DND-41 (cell line): ENCODE measurements around the gene SLF2.

ENCODE experiments used
- ATAC-seq: fragments of 200-7000 bp; cut with Tn5 transposase; 3 replicates; pipeline ENCODE4 v1.9.1; 2021; ENCODE audit warnings: low read depth; ENCODE audit not compliant: insufficient read depth
- DNase-seq: peaks from one replicate; pipeline ENCODE4 v3.0.0-alpha.2; 2020
- H2AFZ ChIP-seq: 2 replicates; pipeline ENCODE4 v1.6.0; 2012; ENCODE audit warnings: low read depth, low read length
- H3K27ac ChIP-seq: 2 replicates; pipeline ENCODE4 v1.5.1; 2012; ENCODE audit warnings: low read length, inconsistent platforms
- H3K27me3 ChIP-seq: fragments of 200-600 bp; sonication (generic); 2 replicates; pipeline ENCODE4 v1.6.0; 2012; ENCODE audit warnings: low read length, mild to moderate bottlenecking, inconsistent platforms; ENCODE audit not compliant: insufficient read depth, poor library complexity
- H3K36me3 ChIP-seq: 2 replicates; pipeline ENCODE4 v1.5.1; 2012; ENCODE audit warnings: low read length, inconsistent platforms; ENCODE audit not compliant: insufficient read depth
- H3K4me1 ChIP-seq: 2 replicates; pipeline ENCODE4 v1.5.1; 2012; ENCODE audit warnings: mild to moderate bottlenecking, low read length; ENCODE audit not compliant: insufficient read depth
- H3K4me2 ChIP-seq: 2 replicates; pipeline ENCODE4 v1.6.0; 2012; ENCODE audit warnings: mild to moderate bottlenecking, moderate library complexity, low read length, inconsistent platforms; ENCODE audit not compliant: insufficient read depth
- H3K4me3 ChIP-seq, 2 experiments: fragments of 200-600 bp in 1 of 2; shearing (Covaris generic) in 1 of 2; 2 replicates each; pipeline ENCODE4 v1.5.1; 2012 to 2016; ENCODE audit warnings: inconsistent platforms in 2 of 2, low read length in 2 of 2, mild to moderate bottlenecking in 2 of 2, low read depth in 1 of 2, moderate library complexity in 1 of 2
- H3K79me2 ChIP-seq: 2 replicates; pipeline ENCODE4 v1.6.0; 2012; ENCODE audit warnings: low read length, inconsistent platforms; ENCODE audit not compliant: insufficient read depth
- H3K9ac ChIP-seq: 2 replicates; pipeline ENCODE4 v1.6.0; 2012; ENCODE audit warnings: low read depth, mild to moderate bottlenecking, inconsistent platforms, low read length, moderate library complexity
- H3K9me3 ChIP-seq: 2 replicates; pipeline ENCODE4 v1.5.1; 2012; ENCODE audit warnings: low read length, moderate library complexity, mild to moderate bottlenecking, inconsistent platforms; ENCODE audit not compliant: insufficient read depth, severe bottlenecking
- H4K20me1 ChIP-seq: 2 replicates; pipeline ENCODE4 v1.6.0; 2012; ENCODE audit warnings: low read length; ENCODE audit not compliant: insufficient read depth
- EZH2 ChIP-seq: IDR thresholded peaks from 3 replicates; pipeline ENCODE4 v1.6.1; 2012; ENCODE audit warnings: borderline replicate concordance, low read depth, mild to moderate bottlenecking, moderate library complexity, low read length, inconsistent platforms; ENCODE audit not compliant: severe bottlenecking
- TF ChIP-seq, protein P1 (sequence below): IDR thresholded peaks from 2 replicates; pipeline ENCODE4 v1.5.1; 2012; ENCODE audit warnings: borderline replicate concordance, low read length, moderate library complexity, mild to moderate bottlenecking; ENCODE audit not compliant: poor library complexity, severe bottlenecking; ENCODE audit errors: extremely low read depth

SLF2 gene

DNA sequence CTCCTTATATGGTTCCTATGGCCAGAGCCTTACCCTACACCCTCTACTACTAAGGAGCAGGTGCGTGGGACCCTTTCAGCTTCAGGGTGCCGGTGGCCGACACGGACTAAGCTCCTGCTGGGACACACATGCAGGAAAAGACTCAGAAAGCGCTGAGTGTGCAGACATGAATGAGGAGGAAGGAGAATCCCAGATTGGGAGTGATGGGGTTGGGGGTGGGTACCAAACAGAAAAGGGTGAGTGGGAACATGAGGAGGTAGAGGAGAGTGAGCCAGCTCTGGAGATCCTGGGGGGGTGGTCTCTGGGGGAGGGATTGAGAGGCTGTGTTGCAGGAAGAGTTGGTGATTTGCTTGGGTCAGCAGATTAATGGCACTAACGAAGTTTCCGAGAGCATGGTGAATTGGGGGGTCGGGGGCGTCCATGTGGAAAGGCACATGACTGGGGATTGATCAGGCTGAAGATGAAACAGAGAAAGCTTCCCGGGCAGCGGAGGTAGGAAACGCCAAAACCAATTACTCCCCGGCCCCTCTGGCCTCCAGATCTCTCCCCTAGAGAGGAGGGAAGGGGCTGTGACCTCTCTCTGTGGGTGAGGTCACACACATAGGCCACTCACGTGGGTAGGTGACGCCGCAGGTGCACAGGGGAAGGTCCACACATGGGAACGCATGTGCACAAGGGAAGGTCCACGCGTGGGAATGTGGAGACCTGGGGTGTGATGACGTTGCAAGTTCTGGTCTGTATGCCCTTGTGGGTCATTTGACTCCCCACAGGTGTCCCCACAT is 37.9 kb upstream of the SLF2 start:
- Histone ChIP-seq H3K27ac (no peak overlapping the region), H3K4me1 (peaks cover 8% of the 10 kb centered on the region), H3K79me2 (no peaks in the 10 kb centered on the region), H3K36me3 (no peaks in the 10 kb centered on the region), H3K4me2 (no peak overlapping the region), H3K9me3 (no peaks in the 10 kb centered on the region), H3K9ac (no peak overlapping the region), H4K20me1 (no peaks in the 10 kb centered on the region), H2AFZ (no peak overlapping the region), H3K27me3 (no peaks in the 10 kb centered on the region), H3K4me3 (no peak overlapping the region)
- TF ChIP-seq, protein P1, sequence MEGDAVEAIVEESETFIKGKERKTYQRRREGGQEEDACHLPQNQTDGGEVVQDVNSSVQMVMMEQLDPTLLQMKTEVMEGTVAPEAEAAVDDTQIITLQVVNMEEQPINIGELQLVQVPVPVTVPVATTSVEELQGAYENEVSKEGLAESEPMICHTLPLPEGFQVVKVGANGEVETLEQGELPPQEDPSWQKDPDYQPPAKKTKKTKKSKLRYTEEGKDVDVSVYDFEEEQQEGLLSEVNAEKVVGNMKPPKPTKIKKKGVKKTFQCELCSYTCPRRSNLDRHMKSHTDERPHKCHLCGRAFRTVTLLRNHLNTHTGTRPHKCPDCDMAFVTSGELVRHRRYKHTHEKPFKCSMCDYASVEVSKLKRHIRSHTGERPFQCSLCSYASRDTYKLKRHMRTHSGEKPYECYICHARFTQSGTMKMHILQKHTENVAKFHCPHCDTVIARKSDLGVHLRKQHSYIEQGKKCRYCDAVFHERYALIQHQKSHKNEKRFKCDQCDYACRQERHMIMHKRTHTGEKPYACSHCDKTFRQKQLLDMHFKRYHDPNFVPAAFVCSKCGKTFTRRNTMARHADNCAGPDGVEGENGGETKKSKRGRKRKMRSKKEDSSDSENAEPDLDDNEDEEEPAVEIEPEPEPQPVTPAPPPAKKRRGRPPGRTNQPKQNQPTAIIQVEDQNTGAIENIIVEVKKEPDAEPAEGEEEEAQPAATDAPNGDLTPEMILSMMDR: no peak
- no peak for TF ChIP-seq EZH2
- ATAC-seq: no peak
- DNase-seq: no peak

DNA sequence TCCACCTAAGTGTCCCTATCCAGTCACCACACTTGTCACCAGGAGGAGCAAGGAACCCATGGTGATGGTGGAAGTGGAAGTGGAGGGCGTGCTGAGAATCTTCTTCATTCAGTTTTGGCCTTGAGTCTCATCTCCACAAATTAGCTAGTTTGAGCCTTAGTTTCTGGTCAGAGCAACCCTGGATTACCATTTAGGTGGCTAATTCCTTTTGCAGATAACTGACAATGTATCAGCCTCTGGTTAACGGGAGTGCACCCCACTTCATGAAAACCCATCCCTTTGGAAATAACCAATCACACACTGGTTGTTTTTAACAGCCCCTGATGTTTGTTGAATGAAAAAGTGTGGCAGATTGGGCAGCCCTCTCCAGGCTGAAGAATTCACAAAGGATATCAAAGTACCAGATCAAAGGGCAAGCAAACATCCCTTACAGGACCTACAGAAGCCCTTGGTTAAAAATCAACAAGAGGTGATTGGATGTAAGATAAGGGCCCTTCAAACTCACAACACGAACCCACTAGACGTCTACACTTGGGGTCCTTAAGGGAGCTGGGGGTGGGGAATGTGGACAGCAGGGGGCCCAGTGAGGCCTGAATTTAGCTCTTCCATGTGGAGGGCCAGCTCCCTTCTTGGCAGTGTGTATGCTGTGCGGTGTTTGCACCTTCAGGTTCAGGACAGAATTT is 37.1 kb upstream of the SLF2 start:
- Histone ChIP-seq H3K9me3 (no peaks in the 10 kb centered on the region), H3K36me3 (no peaks in the 10 kb centered on the region), H3K4me3 (no peak overlapping the region), H3K4me1 (peaks cover 8% of the 10 kb centered on the region), H3K79me2 (no peaks in the 10 kb centered on the region), H3K9ac (no peak overlapping the region), H2AFZ (no peak overlapping the region), H3K27ac (no peak overlapping the region), H4K20me1 (no peaks in the 10 kb centered on the region), H3K4me2 (no peak overlapping the region), H3K27me3 (no peaks in the 10 kb centered on the region)
- TF ChIP-seq, protein P1: no peak
- no peak for TF ChIP-seq EZH2
- DNase-seq (no peak), ATAC-seq (no peak)

DNA sequence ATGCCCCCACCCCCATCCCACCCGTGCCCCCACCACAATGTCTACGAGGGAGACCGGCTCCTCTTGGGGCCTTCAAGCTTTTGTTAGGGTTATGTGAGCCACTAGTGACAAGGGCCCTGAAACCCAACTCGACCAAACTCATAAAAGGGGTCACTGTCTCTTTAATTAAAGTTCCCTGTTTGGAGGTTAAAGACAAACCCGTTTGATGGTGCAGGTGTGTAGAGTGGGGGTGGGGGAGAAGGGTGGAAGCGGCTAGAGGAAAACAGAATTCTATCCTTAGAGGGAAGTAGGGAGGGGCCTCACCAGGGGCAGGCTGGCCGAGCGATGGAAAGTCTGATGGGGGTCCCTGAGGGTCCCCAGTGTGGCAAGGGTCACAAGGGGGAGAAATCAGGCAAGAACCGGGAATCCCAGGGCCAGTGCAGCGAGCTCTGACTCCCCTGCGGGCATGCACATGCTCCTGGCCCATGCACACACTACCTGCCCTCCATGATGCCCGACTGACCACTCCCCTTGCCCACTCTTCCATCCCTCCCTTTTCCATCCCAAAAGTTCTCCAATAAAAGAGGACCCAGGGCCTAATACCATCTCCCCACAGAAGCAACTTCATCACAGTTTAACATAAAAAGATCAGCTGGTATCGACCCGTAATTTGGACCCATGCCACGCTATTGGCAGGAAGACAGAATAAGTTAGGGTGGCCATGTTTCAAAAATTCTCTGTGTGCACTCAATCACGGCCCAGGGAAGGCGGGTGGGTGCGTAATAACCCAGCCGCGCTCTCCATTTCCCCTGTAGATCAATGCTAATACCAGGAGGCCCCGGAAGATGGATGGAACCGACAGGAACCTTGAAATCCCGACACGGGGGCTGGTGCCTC is 35.9 kb upstream of the SLF2 start:
- H3K9ac ChIP-seq: no peak overlapping the region
- ATAC-seq (0 out of 3 replicates have a peak, but pooled peaks have one; percentile 17), DNase-seq (peak; percentile 45)
- no peak overlapping the region for H2AFZ ChIP-seq
- H3K36me3 ChIP-seq: no peaks in the 10 kb centered on the region
- no peaks in the 10 kb centered on the region for H3K79me2 ChIP-seq
- H4K20me1 ChIP-seq: no peaks in the 10 kb centered on the region
- H3K4me1 ChIP-seq: peaks cover 8% of the 10 kb centered on the region
- no peaks in the 10 kb centered on the region for H3K9me3 ChIP-seq
- TF ChIP-seq EZH2: no peak
- TF ChIP-seq, protein P1: no peak
- H3K4me3 ChIP-seq: no peak overlapping the region
- no peak overlapping the region for H3K27ac ChIP-seq
- H3K27me3 ChIP-seq: no peaks in the 10 kb centered on the region
- H3K4me2 ChIP-seq: no peak overlapping the region
